ENCODE measurements around the gene ABHD13. TPM values are rescaled to one million over a fixed set of nuclear protein-coding genes. Genes with fewer than 3 reads are reported as not detected.
A peak's percentile ranks its signal among the peaks of the same experiment; 100 is the strongest.

The ABHD13 gene
- total RNA-seq, 5 donors from 2014 or later (not counting 1 experiment from before 2014, with no cell fraction given), result 12.3 to 15.8 (median 13.8) TPM

- H3K27me3 Mint-ChIP-seq, result no peaks in the 10 kb centered on the region
- ATAC-seq (replicated peaks in 1 of 4) (no peak), DNase-seq (no peak)
- H3K27ac ChIP-seq (ENCODE audit: low read length), result no peak overlapping the region
- ChIA-PET POLR2A (interaction anchor here in 1 of 2 donors (0.6 kb wide), 2 partner anchors 220 to 426 kb away, joined by 4 to 10 read pairs; no protein-coding TSS in a partner anchor), CTCF (interaction anchor here in 1 of 2 donors (1.5 kb wide), 1 partner anchor 33 kb away, joined by 3 read pairs; no protein-coding TSS in a partner anchor)
- H3K4me3 Mint-ChIP-seq, result no peak overlapping the region
- peaks cover 27 to 37% (median 30%) of the 10 kb centered on the region in 3 donors for H3K4me1 Mint-ChIP-seq
- H3K9me3 ChIP-seq, result no peaks in the 10 kb centered on the region
- H3K9me3 Mint-ChIP-seq, result no peaks in the 10 kb centered on the region
- H3K36me3 Mint-ChIP-seq, result peaks cover 6% of the 10 kb centered on the region
- H3K27ac Mint-ChIP-seq, result no peak overlapping the region
- H3K27me3 ChIP-seq (replicated peaks in 1 of 2; ENCODE audit: control insufficient read depth in 2 of 2, extremely low read depth in 1 of 2, insufficient read depth in 2 of 2, low read length in 1 of 2), result no peaks in the 10 kb centered on the region
- H3K36me3 ChIP-seq (ENCODE audit: control insufficient read depth in 2 of 2, extremely low read depth in 1 of 2, insufficient read depth in 1 of 2, low read length in 1 of 2), result no peaks in the 10 kb centered on the region
- H3K4me1 ChIP-seq (ENCODE audit: control insufficient read depth in 1 of 2, extremely low read depth in 1 of 2, insufficient read depth in 2 of 2, low read length in 2 of 2), result peaks cover 16 to 17% of the 10 kb centered on the region in 2 experiments
- WGBS (ENCODE audit: insufficient coverage), result no CpG with 5 or more reads among the region's 5 CpGs
- no peak overlapping the region for H3K4me3 ChIP-seq (ENCODE audit: control insufficient read depth in 1 of 2, extremely low read depth in 1 of 2, low read length in 1 of 2)
Observed at GRCh38 chr13:108273429-108274118, 55.4 kb downstream of the ABHD13 start.

- Histone ChIP-seq H3K9me3 (no peaks in the 10 kb centered on the region), H3K4me3 (ENCODE audit: control insufficient read depth in 1 of 2, extremely low read depth in 1 of 2, low read length in 1 of 2) (no peak overlapping the region), H3K36me3 (ENCODE audit: control insufficient read depth in 2 of 2, extremely low read depth in 1 of 2, insufficient read depth in 1 of 2, low read length in 1 of 2) (no peaks in the 10 kb centered on the region), H3K27me3 (replicated peaks in 1 of 2; ENCODE audit: control insufficient read depth in 2 of 2, extremely low read depth in 1 of 2, insufficient read depth in 2 of 2, low read length in 1 of 2) (no peaks in the 10 kb centered on the region), H3K4me1 (ENCODE audit: control insufficient read depth in 1 of 2, extremely low read depth in 1 of 2, insufficient read depth in 2 of 2, low read length in 2 of 2) (peaks cover 12% of the 10 kb centered on the region in 2 experiments), H3K27ac (ENCODE audit: low read length) (no peak overlapping the region)
- POLR2A ChIA-PET, result no interaction called here
- no peak overlapping the region for H3K27ac Mint-ChIP-seq
- ATAC-seq (replicated peaks in 1 of 4), result no peak
- no peak overlapping the region for H3K4me3 Mint-ChIP-seq
- H3K9me3 Mint-ChIP-seq, result no peaks in the 10 kb centered on the region
- CTCF ChIA-PET, result no interaction called here
- no peak for DNase-seq
- H3K27me3 Mint-ChIP-seq, result no peaks in the 10 kb centered on the region
- peaks cover 15% of the 10 kb centered on the region for H3K36me3 Mint-ChIP-seq
- H3K4me1 Mint-ChIP-seq, result peaks cover 17 to 28% (median 23%) of the 10 kb centered on the region in 3 donors
Observed at GRCh38 chr13:108274718-108275117, 56.5 kb downstream of the ABHD13 start.

GRCh38 chr13:108276060-108276459 lies 57.9 kb downstream of the ABHD13 start:
- no peak overlapping the region for H3K4me3 Mint-ChIP-seq
- Histone ChIP-seq H3K9me3 (no peaks in the 10 kb centered on the region), H3K27me3 (replicated peaks in 1 of 2; ENCODE audit: control insufficient read depth in 2 of 2, extremely low read depth in 1 of 2, insufficient read depth in 2 of 2, low read length in 1 of 2) (no peaks in the 10 kb centered on the region), H3K27ac (ENCODE audit: low read length) (no peak overlapping the region), H3K36me3 (ENCODE audit: control insufficient read depth in 2 of 2, extremely low read depth in 1 of 2, insufficient read depth in 1 of 2, low read length in 1 of 2) (no peaks in the 10 kb centered on the region), H3K4me1 (ENCODE audit: control insufficient read depth in 1 of 2, extremely low read depth in 1 of 2, insufficient read depth in 2 of 2, low read length in 2 of 2) (peaks cover 0 to 4% of the 10 kb centered on the region in 2 experiments), H3K4me3 (ENCODE audit: control insufficient read depth in 1 of 2, extremely low read depth in 1 of 2, low read length in 1 of 2) (no peak overlapping the region)
- WGBS (ENCODE audit: insufficient coverage), result 85% methylated on average over 5 of the region's 6 CpGs
- peaks cover 6 to 15% (median 12%) of the 10 kb centered on the region in 3 donors for H3K4me1 Mint-ChIP-seq
- no peaks in the 10 kb centered on the region for H3K27me3 Mint-ChIP-seq
- H3K36me3 Mint-ChIP-seq, result peaks cover 20% of the 10 kb centered on the region
- DNase-seq (no peak), ATAC-seq (replicated peaks in 1 of 4) (no peak)
- ChIA-PET POLR2A (no interaction called here), CTCF (no interaction called here)
- H3K9me3 Mint-ChIP-seq, result no peaks in the 10 kb centered on the region
- H3K27ac Mint-ChIP-seq, result peak overlapping the region in 1 of 2 donors; percentile 27

GRCh38 chr13:108278466-108278865 lies 60.3 kb downstream of the ABHD13 start:
- Mint-ChIP-seq H3K4me3 (no peak overlapping the region), H3K27ac (no peak overlapping the region), H3K27me3 (no peaks in the 10 kb centered on the region), H3K9me3 (no peaks in the 10 kb centered on the region), H3K4me1 (peaks cover 3 to 4% (median 3%) of the 10 kb centered on the region in 3 donors), H3K36me3 (peaks cover 20% of the 10 kb centered on the region)
- CTCF ChIA-PET, result interaction anchor here in 1 of 2 donors (0.5 kb wide), 1 partner anchor 48 kb away, joined by 3 read pairs; no protein-coding TSS in a partner anchor
- no peak for DNase-seq
- WGBS (ENCODE audit: insufficient coverage), result no CpG with 5 or more reads among the region's 1 CpG
- Histone ChIP-seq H3K4me1 (ENCODE audit: control insufficient read depth in 1 of 2, extremely low read depth in 1 of 2, insufficient read depth in 2 of 2, low read length in 2 of 2) (no peaks in the 10 kb centered on the region), H3K27ac (ENCODE audit: low read length) (no peak overlapping the region), H3K9me3 (no peaks in the 10 kb centered on the region), H3K36me3 (ENCODE audit: control insufficient read depth in 2 of 2, extremely low read depth in 1 of 2, insufficient read depth in 1 of 2, low read length in 1 of 2) (no peaks in the 10 kb centered on the region), H3K27me3 (replicated peaks in 1 of 2; ENCODE audit: control insufficient read depth in 2 of 2, extremely low read depth in 1 of 2, insufficient read depth in 2 of 2, low read length in 1 of 2) (no peaks in the 10 kb centered on the region), H3K4me3 (ENCODE audit: control insufficient read depth in 1 of 2, extremely low read depth in 1 of 2, low read length in 1 of 2) (no peak overlapping the region)
- POLR2A ChIA-PET, result no interaction called here
- ATAC-seq (replicated peaks in 1 of 4), result no peak

GRCh38 chr13:108281901-108282300 lies 63.7 kb downstream of the ABHD13 start:
- no peaks in the 10 kb centered on the region for H3K27me3 ChIP-seq (replicated peaks in 1 of 2; ENCODE audit: control insufficient read depth in 2 of 2, extremely low read depth in 1 of 2, insufficient read depth in 2 of 2, low read length in 1 of 2)
- ATAC-seq (replicated peaks in 1 of 4), result no peak

GRCh38 chr13:108283110-108283509 lies 64.9 kb downstream of the ABHD13 start:
- H3K9me3 Mint-ChIP-seq, result no peaks in the 10 kb centered on the region
- CTCF ChIA-PET, result interaction anchor here in 1 of 2 donors (0.6 kb wide), 1 partner anchor 55 kb away, joined by 3 read pairs; no protein-coding TSS in a partner anchor
- ATAC-seq (replicated peaks in 1 of 4), result no peak

More at GRCh38 chr13:108281901-108282300, 63.7 kb downstream of the ABHD13 start:
- Histone ChIP-seq H3K4me1 (ENCODE audit: control insufficient read depth in 1 of 2, extremely low read depth in 1 of 2, insufficient read depth in 2 of 2, low read length in 2 of 2) (no peaks in the 10 kb centered on the region), H3K27ac (ENCODE audit: low read length) (no peak overlapping the region), H3K4me3 (ENCODE audit: control insufficient read depth in 1 of 2, extremely low read depth in 1 of 2, low read length in 1 of 2) (no peak overlapping the region), H3K36me3 (ENCODE audit: control insufficient read depth in 2 of 2, extremely low read depth in 1 of 2, insufficient read depth in 1 of 2, low read length in 1 of 2) (no peaks in the 10 kb centered on the region), H3K9me3 (no peaks in the 10 kb centered on the region)
- H3K27me3 Mint-ChIP-seq, result no peaks in the 10 kb centered on the region
- no CpG with 5 or more reads among the region's 4 CpGs for WGBS (ENCODE audit: insufficient coverage)
- ChIA-PET POLR2A (no interaction called here), CTCF (interaction anchor here in 1 of 2 donors (0.7 kb wide), 1 partner anchor 613 kb away, joined by 3 read pairs; no protein-coding TSS in a partner anchor)
- no peaks in the 10 kb centered on the region for H3K4me1 Mint-ChIP-seq
- peaks cover 17% of the 10 kb centered on the region for H3K36me3 Mint-ChIP-seq
- H3K9me3 Mint-ChIP-seq, result no peaks in the 10 kb centered on the region
- no peak overlapping the region for H3K4me3 Mint-ChIP-seq
- no peak for DNase-seq
- no peak overlapping the region for H3K27ac Mint-ChIP-seq

More at GRCh38 chr13:108283110-108283509, 64.9 kb downstream of the ABHD13 start:
- Mint-ChIP-seq H3K27me3 (no peaks in the 10 kb centered on the region), H3K4me1 (no peaks in the 10 kb centered on the region), H3K4me3 (no peak overlapping the region), H3K36me3 (peaks cover 20% of the 10 kb centered on the region), H3K27ac (no peak overlapping the region)
- no peak for DNase-seq
- Histone ChIP-seq H3K36me3 (ENCODE audit: control insufficient read depth in 2 of 2, extremely low read depth in 1 of 2, insufficient read depth in 1 of 2, low read length in 1 of 2) (no peaks in the 10 kb centered on the region), H3K4me1 (ENCODE audit: control insufficient read depth in 1 of 2, extremely low read depth in 1 of 2, insufficient read depth in 2 of 2, low read length in 2 of 2) (no peaks in the 10 kb centered on the region), H3K9me3 (no peaks in the 10 kb centered on the region), H3K27me3 (replicated peaks in 1 of 2; ENCODE audit: control insufficient read depth in 2 of 2, extremely low read depth in 1 of 2, insufficient read depth in 2 of 2, low read length in 1 of 2) (no peaks in the 10 kb centered on the region), H3K4me3 (ENCODE audit: control insufficient read depth in 1 of 2, extremely low read depth in 1 of 2, low read length in 1 of 2) (no peak overlapping the region), H3K27ac (ENCODE audit: low read length) (no peak overlapping the region)
- WGBS (ENCODE audit: insufficient coverage), result no CpG with 5 or more reads among the region's 3 CpGs
- POLR2A ChIA-PET, result no interaction called here

Data from T-cell (primary cell).